Stimulated activated naive CD8-positive, alpha-beta T cell treated with anti-CD3 and anti-CD28 coated beads, Interleukin-15, Interleukin-2, amounts not matched to agents 100 ng/mL and 50 ng/mL, for 24 hours (primary cell): ENCODE data around the gene CPVL.
"Not testable (repeated sequence)": the region's sequence is repeated elsewhere in the genome, so short reads cannot be mapped to it uniquely, and the experiment has no call there.

Source experiments
- H3K27ac Mint-ChIP-seq: one replicate; pipeline ENCODE4 v1.8.0; 2021; ENCODE audit warnings: mild to moderate bottlenecking, mixed read lengths
- H3K27me3 Mint-ChIP-seq: one replicate; pipeline ENCODE4 v1.8.0; 2021; ENCODE audit warnings: mixed read lengths
- H3K36me3 Mint-ChIP-seq: one replicate; pipeline ENCODE4 v1.8.0; 2021; ENCODE audit warnings: low read depth, mixed read lengths
- H3K4me1 Mint-ChIP-seq: one replicate; pipeline ENCODE4 v1.8.0; 2021; ENCODE audit warnings: low read depth, mixed read lengths
- H3K4me3 Mint-ChIP-seq: one replicate; pipeline ENCODE4 v1.8.0; 2021; ENCODE audit warnings: mild to moderate bottlenecking, mixed read lengths
- H3K9me3 Mint-ChIP-seq: one replicate; pipeline ENCODE4 v1.8.0; 2021; ENCODE audit warnings: mixed read lengths

CPVL gene

GRCh38 chr7:29099896-29100847 is 46.2 kb downstream of the CPVL start:
- H3K36me3 Mint-ChIP-seq, result no peaks in the 10 kb centered on the region
- no peaks in the 10 kb centered on the region for H3K4me1 Mint-ChIP-seq
- H3K9me3 Mint-ChIP-seq, result no peaks in the 10 kb centered on the region
- no peak overlapping the region for H3K27ac Mint-ChIP-seq
- no peak overlapping the region for H3K4me3 Mint-ChIP-seq
- no peaks in the 10 kb centered on the region for H3K27me3 Mint-ChIP-seq

DNA sequence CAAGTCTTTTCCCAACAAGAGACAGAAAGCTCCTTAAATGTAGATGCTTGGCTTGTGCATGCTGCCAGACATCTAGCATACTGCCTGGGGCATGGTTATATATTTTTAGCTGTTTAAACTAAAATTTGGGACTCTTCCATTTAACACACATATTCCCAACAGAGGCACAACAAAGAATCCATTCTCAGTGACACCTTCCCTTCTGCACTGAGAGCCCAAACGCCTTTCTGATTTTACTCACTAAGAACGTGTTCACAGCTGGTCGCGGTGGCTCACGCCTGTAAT is 49.9 kb downstream of the CPVL start:
- H3K4me1 Mint-ChIP-seq, result peaks cover 4% of the 10 kb centered on the region
- H3K4me3 Mint-ChIP-seq, result no peak overlapping the region
- H3K9me3 Mint-ChIP-seq, result no peaks in the 10 kb centered on the region
- H3K36me3 Mint-ChIP-seq, result no peaks in the 10 kb centered on the region
- H3K27ac Mint-ChIP-seq, result no peak overlapping the region
- H3K27me3 Mint-ChIP-seq, result peaks cover 10% of the 10 kb centered on the region

DNA sequence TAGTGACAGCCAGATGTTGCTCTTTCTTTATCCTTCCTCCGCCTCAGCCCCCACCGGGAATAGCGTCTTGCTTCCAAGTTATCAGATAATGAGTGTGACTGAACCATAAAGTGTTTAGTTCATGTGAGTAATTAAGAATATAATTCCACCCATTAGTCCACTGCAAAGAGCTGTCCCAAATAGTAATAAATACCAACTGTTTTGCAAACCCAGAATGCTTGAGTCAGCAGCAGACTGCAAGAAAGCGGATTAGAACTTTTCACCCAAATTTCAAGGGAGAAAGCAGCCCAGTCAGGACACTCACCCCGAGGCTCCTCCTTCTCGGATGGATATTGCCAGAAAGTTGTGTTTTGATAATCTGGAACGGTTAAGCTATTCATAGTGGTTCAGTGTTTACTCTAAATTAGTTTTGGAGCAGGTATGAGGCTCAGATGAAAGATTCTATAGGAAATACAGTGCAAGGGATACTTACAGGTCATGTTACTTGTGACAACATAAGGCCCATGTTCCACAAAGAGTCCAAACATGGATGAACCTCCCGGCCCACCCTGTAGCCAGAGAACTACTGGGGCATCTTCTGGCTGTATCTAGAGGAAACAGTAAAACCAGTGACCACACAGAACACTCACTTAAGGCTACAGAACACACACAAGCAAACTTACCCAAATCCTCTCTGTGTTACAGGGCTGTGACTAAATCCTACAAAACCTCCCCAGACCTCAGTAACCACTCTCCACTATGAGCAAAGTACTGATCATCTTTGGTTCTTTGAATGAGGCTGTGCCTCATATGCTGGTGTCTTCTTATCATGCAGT is 50.5 kb downstream of the CPVL start:
- Mint-ChIP-seq H3K27me3 (peaks cover 13% of the 10 kb centered on the region), H3K27ac (no peak overlapping the region), H3K4me3 (no peak overlapping the region), H3K4me1 (peaks cover 8% of the 10 kb centered on the region), H3K9me3 (no peaks in the 10 kb centered on the region), H3K36me3 (no peaks in the 10 kb centered on the region)

GRCh38 chr7:29093091-29093490 is 53.2 kb downstream of the CPVL start:
- H3K9me3 Mint-ChIP-seq, H3K4me3 Mint-ChIP-seq, H3K36me3 Mint-ChIP-seq, H3K27ac Mint-ChIP-seq: not testable (repeated sequence)
- Mint-ChIP-seq H3K27me3 (peaks cover 25% of the 10 kb centered on the region), H3K4me1 (peaks cover 14% of the 10 kb centered on the region)

GRCh38 chr7:29091715-29092114 is 54.6 kb downstream of the CPVL start:
- peak overlapping the region; percentile 76 for H3K27ac Mint-ChIP-seq
- peaks cover 14% of the 10 kb centered on the region for H3K4me1 Mint-ChIP-seq
- peaks cover 28% of the 10 kb centered on the region for H3K27me3 Mint-ChIP-seq
- peak overlapping the region; percentile 74 for H3K4me3 Mint-ChIP-seq
- H3K36me3 Mint-ChIP-seq, result no peaks in the 10 kb centered on the region
- no peaks in the 10 kb centered on the region for H3K9me3 Mint-ChIP-seq

DNA sequence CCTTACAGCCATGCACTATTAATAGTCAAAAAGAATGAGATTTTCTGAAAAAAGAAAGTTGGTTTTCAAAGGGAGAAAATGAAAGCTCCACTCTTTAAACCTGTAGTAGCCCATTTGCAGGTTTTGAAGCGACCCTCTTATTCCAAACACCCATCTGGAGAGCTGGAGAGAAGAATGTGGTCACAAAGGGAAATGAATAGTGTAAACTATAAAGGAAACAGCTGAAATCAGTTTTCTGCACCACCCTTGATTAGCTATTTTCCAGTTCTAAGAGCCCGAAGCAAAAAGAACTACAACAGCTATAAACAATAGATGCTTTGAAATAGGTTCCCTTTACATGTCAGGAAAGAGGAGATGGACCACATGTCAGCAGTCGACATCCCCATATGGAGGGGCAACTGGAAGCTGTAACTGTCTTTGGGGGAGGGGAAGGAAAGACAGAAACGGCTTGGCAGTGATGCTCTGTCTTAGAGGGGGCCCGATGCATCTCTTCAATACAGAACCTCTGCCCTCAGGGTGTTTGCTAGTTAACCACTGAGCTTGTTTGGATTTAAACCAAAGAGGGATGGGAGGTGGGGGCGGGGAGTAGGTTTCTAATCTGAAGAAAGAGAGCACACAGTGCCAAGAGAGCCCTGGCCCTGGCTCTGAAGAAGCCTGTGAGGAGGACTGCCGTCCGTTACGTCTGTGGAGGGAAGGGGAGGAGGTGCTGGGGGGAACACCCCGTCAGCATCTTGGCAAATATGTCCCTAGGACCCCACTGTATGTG is 55.3 kb downstream of the CPVL start:
- H3K27me3 Mint-ChIP-seq, result peaks cover 31% of the 10 kb centered on the region
- H3K27ac Mint-ChIP-seq, result peak overlapping the region; percentile 76
- peak overlapping the region; percentile 74 for H3K4me3 Mint-ChIP-seq
- H3K4me1 Mint-ChIP-seq, result peaks cover 14% of the 10 kb centered on the region
- no peaks in the 10 kb centered on the region for H3K9me3 Mint-ChIP-seq
- H3K36me3 Mint-ChIP-seq, result no peaks in the 10 kb centered on the region

DNA sequence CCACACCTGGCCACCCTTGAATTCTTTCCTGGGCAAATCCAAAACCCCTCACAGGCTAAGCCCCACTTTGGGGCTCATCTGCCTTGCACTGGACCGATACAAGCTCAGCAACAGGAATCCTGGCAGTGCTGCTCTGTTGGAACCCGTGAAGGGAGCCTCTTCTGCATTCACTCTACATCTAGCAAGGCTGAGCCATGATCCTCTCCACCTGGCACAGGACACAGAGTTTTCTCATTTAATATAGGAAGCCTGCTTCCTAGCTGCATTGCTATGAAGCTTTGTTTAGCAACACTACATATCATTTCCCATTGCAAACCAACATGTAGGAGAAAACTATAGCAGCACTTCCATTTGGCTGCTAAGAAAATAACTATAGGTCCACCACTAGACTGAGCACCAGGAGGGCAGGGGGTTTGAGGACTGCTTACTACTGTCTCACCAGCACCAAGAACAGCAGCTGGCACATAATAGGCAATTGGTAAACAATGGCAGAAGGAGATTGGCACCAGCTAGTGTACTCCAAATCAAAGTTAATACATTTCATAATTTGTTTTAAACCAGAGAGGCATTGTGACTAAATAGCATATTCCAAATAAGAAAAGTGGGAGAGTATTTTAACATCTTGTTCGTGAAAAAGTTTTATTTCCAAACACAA is 56.1 kb downstream of the CPVL start:
- Mint-ChIP-seq H3K9me3 (no peaks in the 10 kb centered on the region), H3K27me3 (peaks cover 31% of the 10 kb centered on the region), H3K4me3 (no peak overlapping the region), H3K36me3 (no peaks in the 10 kb centered on the region), H3K27ac (no peak overlapping the region), H3K4me1 (peaks cover 14% of the 10 kb centered on the region)

DNA sequence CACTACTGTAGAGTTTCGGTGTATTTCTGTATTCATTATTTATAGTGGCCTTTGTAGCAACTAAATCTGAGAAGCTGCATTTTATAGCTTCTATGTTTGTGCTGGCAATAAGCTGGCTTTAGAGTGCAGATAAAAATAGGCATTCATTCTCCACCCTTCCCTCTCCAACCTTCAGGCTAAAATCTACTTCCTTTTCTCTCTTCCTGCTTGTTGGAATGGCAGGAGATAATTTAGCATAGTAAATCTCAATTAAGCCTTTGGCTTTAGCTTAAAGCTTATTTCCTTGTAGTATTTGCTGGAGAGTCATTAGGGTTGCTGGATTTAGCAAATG is 58.5 kb downstream of the CPVL start:
- H3K36me3 Mint-ChIP-seq, result no peaks in the 10 kb centered on the region
- no peaks in the 10 kb centered on the region for H3K9me3 Mint-ChIP-seq
- peaks cover 30% of the 10 kb centered on the region for H3K27me3 Mint-ChIP-seq
- no peak overlapping the region for H3K27ac Mint-ChIP-seq
- no peak overlapping the region for H3K4me3 Mint-ChIP-seq
- H3K4me1 Mint-ChIP-seq, result peaks cover 14% of the 10 kb centered on the region

DNA sequence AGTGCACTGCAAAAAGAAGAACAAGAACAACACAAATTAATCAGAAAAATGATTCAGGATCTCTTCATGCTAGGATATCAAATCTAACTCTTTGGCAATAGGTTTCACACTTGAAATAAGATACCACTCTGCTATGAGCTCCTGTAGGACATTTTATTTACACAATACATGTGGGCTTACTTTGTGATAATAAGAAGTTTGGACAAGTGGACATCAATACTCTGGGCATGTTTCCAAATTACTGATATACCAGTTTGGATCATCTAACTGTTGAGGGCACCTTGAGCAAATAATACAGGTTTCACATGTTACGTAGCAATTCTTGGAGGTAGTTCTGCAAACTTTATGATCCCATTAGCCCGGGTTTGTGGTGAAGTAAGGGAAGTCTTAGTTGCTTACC is 59.8 kb downstream of the CPVL start:
- Mint-ChIP-seq H3K27ac (no peak overlapping the region), H3K4me1 (peaks cover 11% of the 10 kb centered on the region), H3K36me3 (no peaks in the 10 kb centered on the region)

GRCh38 chr7:29084832-29085231 is 61.5 kb downstream of the CPVL start:
- no peak overlapping the region for H3K4me3 Mint-ChIP-seq
- H3K4me1 Mint-ChIP-seq, result no peaks in the 10 kb centered on the region
- H3K27ac Mint-ChIP-seq, result no peak overlapping the region
- H3K36me3 Mint-ChIP-seq, result no peaks in the 10 kb centered on the region
- H3K27me3 Mint-ChIP-seq, result peaks cover 23% of the 10 kb centered on the region
- H3K9me3 Mint-ChIP-seq, result no peaks in the 10 kb centered on the region

More for the DNA sequence above, 59.8 kb downstream of the CPVL start:
- Mint-ChIP-seq H3K4me3 (no peak overlapping the region), H3K9me3 (no peaks in the 10 kb centered on the region), H3K27me3 (peaks cover 28% of the 10 kb centered on the region)

GRCh38 chr7:29080803-29081202 is 65.5 kb downstream of the CPVL start:
- Mint-ChIP-seq H3K36me3 (no peaks in the 10 kb centered on the region), H3K4me3 (no peak overlapping the region), H3K4me1 (no peaks in the 10 kb centered on the region), H3K27ac (no peak overlapping the region), H3K9me3 (no peaks in the 10 kb centered on the region), H3K27me3 (peaks cover 16% of the 10 kb centered on the region)

- no peak overlapping the region for H3K27ac Mint-ChIP-seq
- H3K4me3 Mint-ChIP-seq, result no peak overlapping the region
- no peaks in the 10 kb centered on the region for H3K9me3 Mint-ChIP-seq
- no peaks in the 10 kb centered on the region for H3K36me3 Mint-ChIP-seq
- H3K4me1 Mint-ChIP-seq, result no peaks in the 10 kb centered on the region
- peaks cover 16% of the 10 kb centered on the region for H3K27me3 Mint-ChIP-seq
These were observed 67.8 kb downstream of the CPVL start for GRCh38 chr7:29078311-29079260.

- no peaks in the 10 kb centered on the region for H3K4me1 Mint-ChIP-seq
- H3K27me3 Mint-ChIP-seq, result peaks cover 15% of the 10 kb centered on the region
- H3K36me3 Mint-ChIP-seq, result no peaks in the 10 kb centered on the region
- H3K4me3 Mint-ChIP-seq, result no peak overlapping the region
- no peaks in the 10 kb centered on the region for H3K9me3 Mint-ChIP-seq
- no peak overlapping the region for H3K27ac Mint-ChIP-seq
These were observed 68.5 kb downstream of the CPVL start for GRCh38 chr7:29077854-29078253.

- Mint-ChIP-seq H3K36me3 (no peaks in the 10 kb centered on the region), H3K9me3 (no peaks in the 10 kb centered on the region), H3K27ac (no peak overlapping the region), H3K4me3 (no peak overlapping the region), H3K4me1 (no peaks in the 10 kb centered on the region), H3K27me3 (peaks cover 10% of the 10 kb centered on the region)
These were observed 69.2 kb downstream of the CPVL start for GRCh38 chr7:29077176-29077575.
